DMS79 (cell line): ENCODE data around the gene DNAJC24.

Experiments used
- DNase-seq: peaks from one replicate; lab custom pipeline; 2025; lab: John Stamatoyannopoulos, UW

DNAJC24 gene

DNA sequence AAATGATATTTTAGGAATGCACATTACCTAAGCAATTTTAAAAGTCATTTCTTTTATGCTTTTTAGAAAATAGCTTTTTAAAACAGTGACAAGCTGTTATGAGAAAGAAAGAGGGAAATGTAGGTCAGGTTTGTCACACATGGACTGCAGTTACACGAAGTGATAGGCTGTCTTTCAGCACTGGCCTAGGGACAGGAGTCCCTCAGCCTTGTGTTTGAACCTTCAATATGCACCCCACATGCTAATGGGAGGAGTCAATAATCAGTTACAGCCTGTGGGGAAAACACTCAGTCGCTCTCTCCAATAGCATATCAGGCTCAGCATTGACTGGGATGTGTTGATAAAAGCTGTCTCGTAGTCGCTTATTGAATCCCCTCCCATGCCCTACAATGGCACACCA, 45.8 kb downstream of the DNAJC24 start:
- no peak for DNase-seq

DNA sequence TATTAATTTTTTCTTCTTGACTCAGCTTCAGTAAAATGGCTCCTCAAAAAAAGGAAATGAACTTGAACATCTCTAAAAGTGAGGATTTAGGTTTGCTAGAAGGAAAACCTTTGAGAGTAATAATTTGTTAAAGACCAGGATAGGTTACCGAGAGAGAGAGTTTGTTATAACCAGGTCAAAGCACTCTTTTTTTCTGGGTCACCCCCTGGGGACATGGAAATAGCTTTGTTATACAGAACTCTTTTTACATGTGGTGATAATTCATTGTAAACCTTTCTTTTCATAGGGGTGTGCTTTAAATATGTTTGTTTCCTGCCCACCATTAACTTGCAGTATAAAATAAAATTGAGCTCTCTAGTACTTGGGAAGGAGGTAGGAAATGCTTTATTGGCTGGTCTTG, 47.7 kb downstream of the DNAJC24 start:
- DNase-seq = no peak

DNA sequence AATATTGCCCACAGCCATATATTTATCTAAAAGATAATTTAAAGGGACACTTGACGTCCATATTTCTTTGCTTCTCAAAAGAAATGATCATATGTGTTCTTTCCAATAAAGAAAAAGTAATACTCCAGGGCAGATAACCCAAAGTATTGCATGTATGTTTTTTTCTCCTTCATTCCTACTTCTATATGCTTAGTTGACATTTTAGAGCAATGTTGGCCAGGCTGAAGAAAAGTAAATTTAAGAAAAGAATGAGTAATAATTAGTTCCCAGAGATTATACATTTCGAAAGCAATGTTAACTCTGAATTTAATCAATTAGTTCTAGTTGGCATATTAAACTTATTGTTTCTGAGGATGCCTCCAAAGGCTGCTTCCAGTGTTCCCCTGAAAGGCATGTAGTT, 48.2 kb downstream of the DNAJC24 start:
- DNase-seq = no peak

DNA sequence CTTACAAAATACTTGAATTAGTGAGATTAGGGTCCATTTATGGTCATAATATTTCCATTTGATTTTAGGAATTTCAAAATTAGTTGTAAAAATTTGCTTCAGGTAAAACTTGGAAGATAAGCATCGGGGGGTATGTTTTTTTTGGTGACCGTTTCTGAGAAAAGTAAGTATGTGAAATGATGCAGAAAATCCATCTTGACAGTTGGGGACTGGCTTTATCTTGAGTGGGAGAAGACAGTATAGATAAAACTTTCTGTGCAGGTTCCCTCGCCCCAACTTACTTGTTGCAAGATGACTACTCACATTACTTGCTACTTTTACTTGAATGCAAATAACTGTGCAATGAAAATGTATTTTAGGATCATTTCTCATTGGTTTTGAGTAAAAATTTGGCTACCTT, 49.5 kb downstream of the DNAJC24 start:
- no peak for DNase-seq

DNA sequence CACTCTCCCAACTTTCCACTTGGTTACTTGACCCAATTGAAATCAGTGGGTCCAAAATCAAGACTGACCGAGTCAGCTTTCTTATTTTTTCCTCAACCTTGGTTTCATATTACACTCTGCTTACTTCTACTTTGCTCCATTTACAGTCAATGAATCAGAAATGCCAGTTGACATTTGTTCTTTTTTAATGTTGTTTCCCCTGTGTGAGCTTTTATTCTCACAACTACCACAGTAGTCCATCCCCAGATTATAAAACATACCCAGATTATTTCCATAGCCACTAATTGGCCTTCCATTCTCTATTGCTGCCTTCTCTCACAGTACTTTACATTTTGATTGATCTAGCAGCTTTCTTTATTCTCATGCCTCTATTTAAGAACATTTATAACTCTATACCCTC, 50.0 kb downstream of the DNAJC24 start:
- no peak for DNase-seq

DNA sequence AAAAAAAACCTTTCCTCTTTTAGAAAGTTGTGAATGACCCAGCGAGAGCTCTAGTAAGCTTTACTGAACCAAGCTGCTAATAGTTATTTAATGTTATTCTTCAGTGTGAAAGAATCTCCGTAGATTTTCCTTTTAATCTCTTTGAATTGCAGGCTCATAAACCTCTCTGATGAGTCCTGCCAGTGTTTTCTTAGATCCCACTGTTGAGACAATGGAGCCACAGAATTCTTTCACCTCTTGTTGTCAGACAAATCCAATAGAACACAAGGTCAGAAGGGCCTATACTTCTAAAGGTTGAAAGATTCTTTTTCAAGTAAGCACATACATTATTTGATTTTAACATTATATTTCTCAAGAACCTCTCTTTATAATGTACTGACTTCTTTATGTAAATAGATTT, 52.2 kb downstream of the DNAJC24 start:
- DNase-seq = no peak

DNA sequence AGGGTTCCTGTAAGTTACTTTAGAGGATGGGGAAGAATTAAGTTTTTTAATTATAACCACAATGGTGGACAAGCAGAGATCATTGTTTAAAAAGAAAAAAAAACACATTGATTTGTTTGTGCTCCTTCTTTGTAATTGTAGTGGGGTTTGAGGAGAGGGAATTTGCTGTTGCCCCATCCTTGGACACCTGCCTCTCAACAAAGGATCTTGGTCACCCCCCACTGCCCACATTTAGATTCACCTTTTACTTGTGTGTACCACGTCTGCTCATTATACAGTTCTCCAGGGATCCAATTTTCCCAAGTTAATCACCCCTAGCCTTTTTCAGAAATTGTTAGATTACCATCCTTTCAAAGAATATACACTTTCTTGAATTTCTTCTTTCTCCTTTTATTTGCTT, 53.0 kb downstream of the DNAJC24 start:
- DNase-seq = no peak

DNA sequence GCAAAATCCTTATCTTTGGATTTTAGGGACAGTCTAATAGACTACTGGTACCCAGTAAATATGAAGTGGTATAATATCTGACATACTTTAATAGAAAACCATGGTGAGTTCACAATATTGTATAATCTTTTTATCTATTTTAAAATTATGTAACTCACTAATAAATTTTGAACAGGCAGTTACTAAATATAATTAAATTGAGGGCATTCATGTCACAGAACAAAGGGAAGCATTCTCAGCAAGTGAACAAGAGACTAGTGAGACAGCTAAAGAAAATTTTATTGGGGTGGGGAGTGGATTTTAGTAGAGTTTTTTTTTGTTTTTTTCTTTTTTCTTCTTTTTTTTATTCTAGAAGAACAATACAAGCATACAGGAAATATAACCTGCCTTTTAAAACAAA, 55.0 kb downstream of the DNAJC24 start:
- DNase-seq = no peak

DNA sequence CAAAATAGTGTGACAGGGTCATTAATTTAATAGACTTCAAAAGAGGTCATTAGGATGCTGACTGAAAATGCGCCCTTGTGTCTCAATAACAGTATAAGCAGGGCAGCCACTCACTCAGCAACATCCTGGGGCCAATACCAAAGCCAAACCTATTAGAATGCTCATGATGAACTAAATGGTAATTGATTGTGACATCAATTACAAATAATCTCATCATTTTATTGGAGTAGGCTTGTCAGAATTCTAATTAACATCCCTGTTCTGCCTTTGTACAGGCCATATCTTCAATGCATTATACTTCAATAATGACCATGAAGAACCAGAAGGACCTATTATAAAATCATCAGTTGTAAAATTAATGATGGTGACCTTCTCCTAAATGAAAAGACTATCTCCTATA, 64.2 kb downstream of the DNAJC24 start:
- no peak for DNase-seq

DNA sequence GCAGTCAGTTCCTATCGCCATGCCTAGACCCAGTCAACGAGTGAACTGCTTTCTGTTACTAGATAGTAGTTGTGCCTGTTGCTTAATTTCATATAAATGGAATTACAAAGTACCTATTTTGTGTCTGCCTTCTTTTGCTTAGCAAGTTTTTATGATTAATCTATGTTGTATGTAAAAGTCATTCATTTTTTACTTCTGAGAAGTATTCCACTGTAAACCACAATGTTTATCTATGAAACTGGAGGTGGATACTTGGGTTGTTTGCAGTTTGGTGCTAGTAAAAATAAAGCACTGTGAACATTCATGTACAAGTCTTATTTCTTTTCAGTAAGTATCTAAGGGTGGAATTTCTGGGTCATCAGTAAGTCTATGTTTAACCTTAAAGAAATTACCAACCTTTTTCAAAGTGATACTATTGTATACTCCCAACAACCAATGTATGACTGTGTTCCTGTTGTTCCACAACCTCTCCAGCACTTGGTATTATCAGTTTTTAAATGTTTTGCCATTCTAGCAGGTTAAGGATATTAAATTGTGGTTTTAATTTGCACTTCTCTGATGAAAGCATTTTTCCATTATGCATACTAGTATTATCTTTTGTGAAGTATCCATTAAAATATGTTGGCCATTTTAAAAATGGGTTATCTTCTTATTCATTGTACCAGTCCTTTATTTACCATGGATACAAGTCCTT, 68.2 kb downstream of the DNAJC24 start:
- no peak for DNase-seq

DNA sequence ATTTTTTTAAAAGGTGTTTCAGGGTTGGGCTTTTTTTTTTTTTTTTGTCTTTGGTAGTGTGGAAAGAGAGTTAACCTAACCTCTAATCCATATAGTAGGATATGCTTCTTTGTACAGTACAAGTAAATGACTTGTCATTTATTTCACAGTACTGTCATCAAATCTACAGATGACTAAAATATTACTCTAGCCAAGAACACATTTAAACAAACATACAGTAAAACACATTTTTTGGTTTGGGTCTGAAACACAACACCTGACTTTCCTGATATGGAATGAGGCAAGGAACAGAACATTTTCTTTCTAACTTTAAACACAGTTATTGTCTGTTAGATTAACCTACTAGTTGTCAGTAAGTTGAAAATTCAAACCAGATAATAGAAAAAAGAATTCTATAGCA, 71.6 kb downstream of the DNAJC24 start:
- no peak for DNase-seq

DNA sequence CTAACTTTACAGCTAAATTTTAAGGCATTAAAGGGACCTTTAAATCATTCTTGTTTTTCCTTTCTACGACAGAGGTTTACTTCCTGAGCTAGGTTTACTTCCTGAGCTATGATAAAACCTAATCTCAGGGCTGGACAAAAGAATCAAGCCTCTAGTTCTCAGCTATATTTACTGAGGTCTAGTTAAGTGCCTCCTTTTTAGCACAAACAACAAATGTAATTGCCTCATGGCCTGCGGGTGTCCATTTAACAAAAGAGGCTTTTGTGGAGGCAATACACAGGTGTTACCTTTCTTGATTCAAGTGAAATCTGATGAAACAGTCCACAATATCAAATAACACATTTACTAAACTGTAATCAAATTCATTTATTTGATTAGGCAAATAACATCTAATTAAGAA, 72.4 kb downstream of the DNAJC24 start:
- DNase-seq = peak; percentile 27

DNA sequence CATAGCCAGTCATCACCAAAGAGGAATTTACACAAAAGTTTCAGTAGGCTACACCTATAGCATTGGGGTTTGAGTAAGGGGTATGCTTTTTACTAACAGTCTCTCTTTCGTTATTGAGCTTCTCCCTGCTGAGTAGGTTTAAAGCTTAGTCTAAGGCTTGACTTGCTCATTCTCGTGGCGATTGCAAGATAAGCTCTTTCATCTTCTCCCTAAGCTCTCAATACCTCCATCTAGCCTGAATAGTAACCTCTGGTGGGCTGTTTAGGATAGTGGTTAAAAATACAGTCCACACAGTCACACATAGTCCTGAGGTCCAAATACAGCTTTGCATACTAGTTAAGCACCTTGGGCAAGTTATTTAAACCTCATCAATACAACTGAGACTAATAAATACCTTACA, 74.1 kb downstream of the DNAJC24 start:
- DNase-seq = no peak

DNA sequence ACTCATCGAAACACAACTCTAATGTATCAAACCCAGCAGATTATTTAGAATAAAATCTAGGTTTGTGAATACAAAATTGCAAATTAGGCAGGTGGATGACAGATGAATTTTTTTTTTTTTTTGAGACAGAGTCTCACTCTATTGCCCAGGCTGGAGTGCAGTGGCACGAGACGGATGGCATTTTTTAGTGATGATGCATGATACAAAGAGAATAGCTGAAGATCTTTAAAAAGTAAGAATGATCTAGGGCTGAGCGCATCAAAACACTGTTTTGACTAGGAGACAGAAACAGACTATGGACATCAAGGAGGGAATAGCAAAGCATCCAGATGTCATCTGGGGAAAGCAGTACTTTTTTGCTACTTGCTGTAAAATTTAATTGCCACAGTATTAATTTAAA, 76.0 kb downstream of the DNAJC24 start:
- no peak for DNase-seq

DNA sequence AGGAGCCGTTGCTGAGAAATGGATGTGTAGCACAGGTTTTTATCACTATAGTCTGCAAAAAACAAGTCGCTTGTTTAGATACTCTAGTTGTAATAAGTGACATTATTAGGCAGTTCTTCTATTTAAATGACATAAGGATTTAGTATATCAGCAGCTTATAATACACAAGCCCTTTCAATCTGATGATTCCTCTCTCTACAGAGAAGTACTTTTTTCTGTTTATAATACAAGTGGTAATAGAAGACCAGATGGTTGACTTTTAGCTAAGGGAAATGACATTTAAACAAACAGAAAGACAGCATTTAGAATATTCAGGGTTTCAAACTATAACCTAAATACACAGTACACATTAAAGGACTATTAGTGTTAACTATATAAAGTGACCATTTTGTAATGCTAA, 79.4 kb downstream of the DNAJC24 start:
- DNase-seq = no peak

DNA sequence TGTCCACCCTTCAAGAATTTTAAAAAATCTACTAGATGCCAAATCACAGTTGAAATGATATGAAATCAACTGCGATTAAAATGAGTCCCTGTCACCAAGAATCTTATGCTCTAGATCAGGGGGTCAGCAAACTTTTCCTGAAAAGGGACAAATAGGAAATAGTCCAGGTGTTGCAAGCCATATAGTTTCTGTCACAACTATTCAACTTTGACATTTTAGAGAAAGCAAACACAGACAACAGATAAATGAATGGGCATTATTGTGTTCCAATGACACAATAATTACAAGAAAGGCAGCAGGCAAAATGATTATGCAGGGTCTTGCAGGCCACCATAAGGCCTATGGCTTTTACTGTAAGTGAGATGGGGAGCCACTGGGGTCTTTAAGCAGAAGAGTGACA, 81.2 kb downstream of the DNAJC24 start:
- DNase-seq = no peak

DNA sequence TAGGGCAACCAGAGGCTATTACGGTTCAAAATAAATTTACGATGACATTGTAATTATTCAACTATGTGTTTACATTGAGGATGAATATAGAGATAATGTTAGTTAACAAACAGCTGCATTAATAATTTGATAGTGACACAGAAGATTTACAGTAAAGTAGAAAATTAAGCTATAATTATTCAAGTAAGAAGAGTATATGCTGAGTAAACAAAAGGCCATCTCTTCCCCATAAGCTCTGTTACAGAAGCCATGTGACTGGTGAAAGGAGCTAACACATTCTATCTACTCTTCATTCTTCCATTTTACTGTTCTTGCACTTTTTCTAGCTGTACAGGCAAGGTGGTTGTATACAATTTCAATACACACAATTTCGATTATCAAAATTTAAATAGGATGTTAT, 85.5 kb downstream of the DNAJC24 start:
- DNase-seq = no peak

DNA sequence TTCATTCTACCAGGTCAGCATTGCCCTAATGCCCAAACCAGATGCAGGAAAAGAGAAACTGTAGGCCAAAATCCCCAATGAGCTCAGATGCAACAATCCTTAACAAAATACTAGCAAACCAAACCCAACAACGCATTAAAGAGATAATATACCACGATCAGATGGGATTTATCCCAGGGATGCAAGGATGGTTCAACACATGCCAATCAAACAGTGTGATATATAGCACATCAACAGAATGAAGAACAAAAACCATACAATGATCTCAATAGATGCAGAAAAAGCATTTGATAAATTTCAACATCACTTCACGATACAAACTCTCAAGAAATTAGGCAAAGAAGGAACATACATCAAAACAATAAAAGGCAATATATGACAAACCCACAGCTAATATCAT, 94.8 kb downstream of the DNAJC24 start:
- DNase-seq = no peak

DNA sequence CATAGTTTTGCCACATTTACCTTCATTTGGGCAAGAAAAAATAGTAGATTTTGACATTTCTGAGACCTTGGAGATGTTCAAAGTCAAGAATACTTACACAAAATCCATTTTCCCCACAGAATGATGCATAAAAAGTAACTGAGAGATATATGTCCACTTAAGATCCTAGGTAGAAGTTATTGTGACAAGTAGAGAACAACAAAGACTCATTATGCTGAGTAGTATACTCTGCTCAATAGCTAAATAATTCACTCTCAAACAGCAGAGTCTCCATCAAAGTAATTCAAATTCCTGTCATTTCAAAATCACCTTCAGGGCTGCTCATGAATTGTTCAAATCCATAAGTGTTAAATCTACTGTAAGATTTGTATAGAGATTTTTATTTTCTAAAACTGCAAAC, 104.4 kb downstream of the DNAJC24 start:
- no peak for DNase-seq

DNA sequence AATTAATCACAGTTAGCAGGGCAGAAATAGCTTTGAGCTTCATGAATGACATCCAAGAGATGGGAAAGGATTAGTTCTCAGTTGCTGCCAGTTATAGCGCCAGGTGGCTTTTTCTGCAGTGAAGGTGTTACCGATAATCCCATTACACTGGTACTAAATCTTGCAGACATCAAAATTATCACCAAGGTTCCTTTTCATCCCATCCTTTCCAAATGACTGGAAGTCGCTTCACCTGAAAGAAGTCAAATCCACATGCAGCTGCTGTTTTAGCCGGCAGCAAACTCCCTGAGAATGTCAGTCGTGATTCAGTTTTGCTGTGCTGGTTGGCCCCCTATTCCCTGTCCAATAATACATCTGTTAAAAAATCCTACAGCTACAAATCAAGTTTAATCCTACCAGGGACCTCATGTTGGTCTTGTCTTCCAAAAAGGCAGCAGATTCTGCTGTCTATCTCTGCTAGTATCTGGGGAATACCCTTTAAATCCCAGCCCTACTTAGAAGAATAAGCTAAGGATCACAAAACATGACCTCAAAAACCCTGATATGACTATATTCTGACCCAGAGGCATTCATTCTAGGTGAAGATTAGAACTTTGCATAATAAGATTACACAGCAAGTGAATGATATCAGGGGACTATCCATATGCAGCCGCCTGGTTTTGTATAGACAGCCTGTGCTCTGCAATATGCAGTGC, 108.0 kb downstream of the DNAJC24 start:
- DNase-seq = no peak

DNA sequence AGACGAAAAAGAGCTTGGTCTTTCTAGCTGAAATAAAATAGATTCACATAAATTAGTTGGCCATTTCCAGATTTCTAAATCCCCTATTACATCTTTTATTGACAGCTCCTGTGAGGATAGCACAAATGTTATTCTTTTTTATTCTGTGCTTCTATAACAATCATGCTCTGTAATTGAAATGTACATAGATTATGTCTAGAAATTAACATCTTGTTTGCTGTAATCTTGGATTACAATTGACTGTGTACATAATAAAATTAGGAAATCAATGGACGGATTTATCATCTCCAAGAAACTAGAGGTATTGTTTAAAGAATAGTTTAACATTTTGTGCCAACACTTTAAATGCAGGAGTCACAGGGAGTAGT, 108.5 kb downstream of the DNAJC24 start:
- DNase-seq = no peak

DNA sequence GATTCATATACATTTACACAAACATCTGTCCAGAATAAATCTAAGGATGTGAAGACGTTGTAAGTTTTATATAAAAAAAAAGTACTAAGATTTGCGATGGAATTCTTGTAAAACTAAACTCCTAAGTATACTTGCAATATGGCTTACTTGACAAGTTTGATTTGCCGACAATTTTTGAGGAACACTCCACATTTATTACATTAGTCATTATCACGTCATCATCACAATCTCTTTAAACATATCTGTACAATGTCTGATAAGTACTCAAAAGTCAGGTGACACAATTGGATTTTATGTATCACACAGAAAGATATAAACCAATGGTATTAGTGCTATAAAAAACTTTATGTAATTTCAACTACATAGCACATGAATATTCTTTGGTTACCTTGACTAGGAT, 109.4 kb downstream of the DNAJC24 start:
- DNase-seq = no peak

DNA sequence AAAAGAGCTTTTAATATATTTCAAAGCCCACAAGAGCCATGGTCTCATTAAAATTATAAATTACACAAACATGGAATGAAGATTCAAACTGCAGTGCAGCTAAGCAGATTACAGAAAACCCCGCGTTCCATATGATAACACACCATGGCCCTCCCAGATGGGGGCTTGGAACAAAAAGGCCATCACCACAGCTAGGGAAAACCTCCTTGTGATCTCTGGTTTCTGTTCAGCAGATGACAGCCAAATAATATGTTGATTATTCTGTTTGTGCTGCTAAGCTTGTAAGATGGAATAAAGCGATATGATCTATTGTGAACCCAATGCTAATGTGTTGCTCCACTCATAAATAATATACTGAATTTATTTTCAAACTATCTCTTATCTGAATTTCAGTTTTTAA, 111.3 kb downstream of the DNAJC24 start:
- DNase-seq = no peak
